Glomerular visceral epithelial cell (primary cell): Measurements from ENCODE around the gene RSPH1.
A peak's percentile ranks its signal among the peaks of the same experiment; 100 is the strongest.

Experiments
- DNase-seq: peaks from one replicate; pipeline ENCODE4 v3.0.0-alpha.2; 2016; ENCODE audit errors: extremely low spot score

Gene RSPH1

DNA sequence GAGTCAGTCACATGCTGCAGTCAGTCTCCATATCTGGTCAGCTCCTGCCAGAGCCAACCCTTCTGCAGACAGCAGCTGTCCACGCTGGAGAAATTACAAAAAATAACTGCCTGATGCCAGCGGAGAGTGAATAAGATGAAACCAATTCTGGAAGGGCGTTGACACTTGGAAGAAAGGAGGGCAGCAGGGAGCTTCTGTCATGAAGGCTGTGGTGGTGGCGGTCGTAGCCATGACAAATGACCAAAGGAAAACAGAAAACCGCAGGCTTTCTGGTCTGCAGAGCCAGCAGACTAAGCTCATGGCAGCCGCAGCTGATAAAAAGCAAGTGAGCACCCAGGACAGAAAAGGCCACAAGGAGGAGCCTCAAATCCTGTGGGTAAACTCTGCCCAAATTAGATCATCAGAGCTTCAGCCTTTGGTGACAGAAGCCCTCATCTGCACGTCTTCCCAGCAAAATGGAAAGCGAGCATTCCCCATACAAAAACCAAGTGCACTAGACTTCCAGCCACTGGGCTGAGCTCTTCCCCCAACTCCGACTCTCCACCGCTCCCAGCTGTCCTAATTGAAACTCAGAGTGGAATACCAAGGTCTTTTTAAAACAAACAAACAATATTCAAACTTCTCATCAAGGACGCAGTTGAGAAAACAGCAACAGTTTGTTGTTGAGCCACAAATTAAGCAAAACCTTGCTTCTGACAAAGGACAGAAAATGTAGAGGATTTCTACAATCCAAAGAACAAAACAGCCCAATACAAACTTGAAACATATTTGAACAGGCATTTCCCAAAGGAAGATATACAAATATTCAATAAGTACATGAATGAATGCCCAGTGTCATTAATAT, 28.7 kb downstream of the RSPH1 start:
- DNase-seq: no peak

DNA sequence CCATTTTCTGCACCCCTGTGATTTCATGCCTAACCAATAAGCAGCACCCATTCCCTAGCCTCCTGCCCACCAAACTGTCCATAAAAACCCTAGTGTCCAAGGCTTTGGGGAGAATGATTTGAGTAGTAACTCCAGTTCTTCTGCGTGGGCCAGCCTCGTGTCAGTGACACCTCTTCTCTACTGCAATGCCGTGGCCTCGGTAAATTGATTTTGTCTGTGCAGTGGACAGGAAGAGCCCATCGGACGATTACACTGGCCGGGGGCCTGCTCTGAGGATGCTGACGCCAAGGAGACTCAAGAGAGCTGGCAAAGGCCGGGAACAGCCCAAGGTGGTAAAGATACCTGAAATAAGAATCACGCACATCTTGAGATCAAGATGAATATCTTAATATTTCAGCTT, 29.3 kb downstream of the RSPH1 start:
- no peak for DNase-seq

DNA sequence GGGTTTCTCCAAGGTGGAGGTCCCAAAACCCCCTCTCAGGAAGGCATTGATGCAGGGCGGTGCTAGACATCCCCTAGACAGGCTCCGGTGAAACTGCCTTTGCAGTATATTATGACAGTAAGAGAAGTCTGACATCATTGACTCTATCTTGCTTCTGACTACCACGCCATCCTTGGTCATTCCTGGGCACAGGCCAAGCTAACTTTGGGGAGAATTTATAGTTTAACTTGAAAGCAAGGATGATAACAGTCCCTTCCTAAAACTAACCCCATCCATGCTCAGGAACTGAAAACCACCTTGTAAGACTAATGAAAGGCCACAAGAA, 30.3 kb downstream of the RSPH1 start:
- DNase-seq: no peak

DNA sequence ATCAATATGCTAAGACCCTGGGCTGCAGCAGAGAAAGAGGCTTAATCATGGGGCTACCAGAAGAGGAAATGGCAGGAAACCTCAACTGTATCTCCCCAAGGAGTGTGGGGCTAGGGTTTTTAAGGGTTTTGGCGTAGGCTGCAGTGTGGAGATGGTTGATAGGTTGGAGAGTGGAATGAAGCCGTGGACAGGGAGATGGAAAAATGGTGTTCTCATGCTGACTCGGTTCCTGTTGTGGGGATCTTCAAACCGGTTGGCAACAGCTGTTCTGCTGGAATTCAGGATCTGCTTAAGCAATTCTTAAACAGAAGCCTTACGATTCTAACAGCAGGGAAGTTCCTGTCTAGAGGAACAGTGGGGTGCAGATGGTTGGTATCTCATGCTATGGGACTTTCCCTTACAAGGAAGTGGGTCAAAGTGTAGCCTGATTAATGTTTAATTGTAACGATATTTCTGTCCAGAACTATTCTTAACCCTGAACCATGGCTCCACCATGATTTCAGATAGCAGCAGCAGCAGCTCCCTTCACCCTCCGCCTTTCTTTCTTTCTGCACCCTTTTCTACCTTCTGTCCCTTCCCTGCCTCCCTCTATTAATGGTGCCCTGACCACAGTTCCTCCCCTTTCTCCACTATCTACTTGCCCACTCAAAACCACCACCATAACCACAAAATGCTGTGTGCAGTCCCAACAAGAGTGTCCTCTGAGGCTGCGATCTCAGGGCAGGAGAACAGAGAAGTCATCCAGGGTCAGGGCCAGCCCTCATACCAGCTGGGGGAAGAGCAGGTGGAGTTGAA, 30.8 kb downstream of the RSPH1 start:
- DNase-seq: peak; percentile 33

DNA sequence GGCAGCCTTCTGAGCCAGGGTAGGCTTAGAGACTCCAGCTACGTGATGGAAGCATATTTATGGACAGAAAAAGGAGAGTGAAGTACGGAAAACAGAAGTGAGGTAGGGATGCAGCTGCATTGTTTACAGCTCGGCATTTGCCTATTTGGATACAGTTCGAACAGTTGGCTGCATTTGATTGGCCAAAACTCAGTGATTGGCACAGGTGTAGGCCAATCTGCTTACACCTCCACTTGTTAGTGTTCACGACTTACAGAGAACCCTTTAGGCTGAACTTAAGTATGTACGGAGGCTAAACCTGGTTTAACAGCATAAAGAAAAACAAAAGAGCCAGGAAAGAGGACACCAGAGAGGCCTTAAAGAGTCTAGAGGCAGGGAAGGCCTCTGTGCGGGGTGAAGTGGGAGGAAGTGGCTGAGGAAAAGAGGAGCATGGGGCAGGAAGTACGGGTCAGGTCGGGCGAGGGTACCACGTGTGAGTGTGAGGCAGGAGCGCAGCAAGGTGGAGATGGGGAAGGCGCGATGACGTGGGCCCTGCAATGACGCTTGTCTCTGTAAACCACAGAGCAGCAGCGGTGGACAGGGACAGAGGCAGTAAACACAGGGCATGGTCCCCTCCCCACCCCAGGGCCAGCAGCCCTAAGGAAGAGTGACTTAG, 32.0 kb downstream of the RSPH1 start:
- no peak for DNase-seq

DNA sequence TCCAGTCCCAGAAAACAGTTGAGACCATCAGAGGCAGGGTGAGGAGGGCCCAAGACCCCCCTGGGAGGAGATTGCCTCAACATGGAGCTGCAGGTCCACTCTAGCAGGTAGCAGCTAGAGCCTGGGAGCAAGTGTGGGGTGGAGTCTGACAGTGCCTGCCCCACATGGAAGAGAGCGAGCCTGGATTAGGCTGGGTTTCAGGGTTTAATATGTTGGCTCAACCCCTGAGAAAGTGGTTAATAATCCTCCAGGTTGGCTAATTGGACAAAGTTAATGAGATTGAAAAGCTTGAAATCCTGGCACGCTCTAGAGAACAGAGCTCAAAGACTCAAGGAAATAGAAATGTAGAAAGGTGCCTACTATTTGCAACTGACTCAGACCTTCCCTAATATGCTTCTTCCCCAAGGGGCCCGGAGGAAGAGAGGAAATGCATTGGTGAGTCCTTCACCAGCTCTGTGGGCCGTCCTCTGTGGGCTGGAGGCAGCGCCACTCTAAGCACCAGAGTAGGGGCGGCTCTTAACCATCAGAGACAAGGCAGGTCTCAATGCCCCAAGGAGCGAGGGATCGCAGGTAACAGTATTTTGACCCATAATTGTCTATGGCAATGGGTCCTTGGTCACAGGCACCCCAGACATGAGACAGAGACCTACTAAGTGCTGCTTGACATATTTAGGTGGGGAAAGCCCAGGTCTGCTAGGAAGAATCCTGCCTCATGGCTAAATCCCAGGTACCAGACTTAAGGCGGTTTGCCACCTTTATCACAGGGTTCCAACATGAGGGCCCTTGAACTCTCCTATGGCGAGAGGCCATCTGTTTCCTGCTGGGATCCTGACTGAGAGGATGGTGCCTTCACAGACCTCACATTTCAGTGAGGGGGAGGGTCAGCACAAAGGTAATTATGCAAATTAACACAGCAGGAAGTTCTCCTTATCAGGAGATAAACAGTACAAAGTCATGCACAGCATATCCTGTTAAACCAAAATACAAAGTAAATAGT, 33.8 kb downstream of the RSPH1 start:
- DNase-seq: no peak

DNA sequence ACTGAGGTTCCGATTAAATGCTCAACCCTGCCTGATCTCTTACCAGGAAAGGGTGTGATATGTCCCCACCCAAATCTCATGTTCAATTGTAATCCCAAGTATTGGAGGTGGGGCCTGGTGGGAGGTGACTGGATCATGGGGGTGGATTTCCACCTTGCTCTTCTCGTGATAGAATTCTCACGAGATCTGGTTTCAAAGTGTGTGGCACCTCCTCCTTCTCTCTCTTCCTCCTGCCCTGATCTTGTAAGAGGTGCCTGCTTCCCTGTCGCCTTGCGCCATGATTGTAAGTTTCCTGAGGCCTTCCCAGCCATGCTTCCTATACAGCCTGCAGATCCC, 34.9 kb downstream of the RSPH1 start:
- DNase-seq: no peak

DNA sequence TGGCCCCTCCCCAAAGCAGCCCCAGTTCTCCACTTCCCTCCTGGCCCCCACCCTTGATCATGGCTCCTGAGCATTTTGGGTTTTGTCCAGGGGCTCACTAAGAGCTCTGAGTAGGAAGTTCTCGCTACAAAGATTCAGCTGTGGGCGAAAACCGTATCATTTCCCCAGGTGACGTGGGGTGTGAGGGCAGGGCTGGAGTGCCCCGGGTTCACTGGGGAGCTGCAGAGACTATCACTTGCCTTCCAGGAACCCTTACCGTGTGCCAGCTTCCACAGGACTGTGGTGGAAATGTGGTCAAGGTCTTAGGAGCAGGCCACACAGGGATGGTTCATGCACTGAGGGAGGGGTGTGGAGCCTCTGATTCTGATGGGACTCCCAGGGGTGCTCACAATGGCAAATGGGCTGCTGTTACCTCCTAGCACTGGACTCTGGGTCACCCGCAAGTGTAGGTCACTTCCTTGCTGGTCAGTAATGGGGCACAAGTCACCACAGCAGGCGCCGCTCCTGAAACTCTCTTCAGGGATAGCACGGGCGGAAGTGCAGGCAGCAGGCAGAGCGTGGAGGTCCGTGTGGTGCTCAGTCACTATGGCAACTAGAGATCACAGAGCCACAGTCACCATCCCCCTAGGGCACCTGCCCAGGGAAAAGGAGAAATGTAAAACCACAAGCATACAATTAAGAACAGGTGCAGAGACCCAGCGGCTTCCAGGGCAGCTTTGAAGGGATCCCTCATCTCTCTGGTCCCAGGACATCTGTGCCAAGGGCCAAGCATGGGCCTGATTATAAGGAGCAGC, 35.4 kb downstream of the RSPH1 start:
- no peak for DNase-seq

DNA sequence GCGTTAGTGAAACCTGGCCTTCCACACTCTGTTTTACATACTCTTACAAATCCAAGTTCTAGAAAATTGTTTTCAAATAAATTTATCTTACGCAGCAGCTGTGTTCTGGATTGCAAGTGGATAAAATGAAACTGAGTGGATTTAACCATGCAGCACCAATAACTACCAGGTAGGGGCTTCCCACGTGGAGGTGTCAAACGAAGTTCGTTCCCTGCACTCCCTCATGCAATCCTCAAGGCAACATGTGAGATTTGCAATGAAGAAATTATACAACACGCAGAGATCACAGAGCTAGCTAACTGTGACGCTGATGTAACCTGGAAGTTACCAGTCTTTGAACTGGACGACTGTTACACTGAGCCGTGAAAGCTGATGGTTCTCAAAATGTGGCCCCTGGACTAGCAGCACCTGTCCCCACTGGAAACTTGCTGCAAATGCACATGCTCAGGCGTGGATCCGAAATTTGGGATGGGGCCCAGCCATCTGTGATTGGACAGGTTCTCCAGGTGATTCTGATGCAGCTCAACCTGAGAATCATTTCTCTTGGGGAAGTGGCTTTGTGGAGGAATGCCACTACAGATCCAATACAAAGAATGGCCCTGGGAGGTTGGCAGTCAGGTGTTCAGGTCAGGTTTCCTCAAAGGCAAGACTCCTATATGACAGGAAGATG, 36.3 kb downstream of the RSPH1 start:
- DNase-seq: no peak

DNA sequence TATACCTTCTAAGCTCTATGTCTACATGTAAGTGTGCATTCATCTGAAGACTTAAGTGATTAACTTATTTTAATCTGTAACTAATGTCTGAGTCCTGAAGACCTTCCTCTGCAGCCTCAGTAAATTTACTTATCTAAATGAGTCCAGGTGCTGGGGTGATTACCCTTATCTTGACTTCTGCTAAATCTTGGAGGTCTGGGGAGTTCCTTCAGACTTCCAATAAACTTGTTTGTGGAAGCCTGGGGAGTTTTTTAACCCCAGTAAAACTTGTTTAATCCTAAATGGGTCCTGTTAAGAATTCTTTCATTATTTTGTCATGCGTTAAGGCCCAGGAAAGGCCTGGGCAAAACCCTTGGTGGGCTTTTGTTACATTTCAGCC, 37.0 kb downstream of the RSPH1 start:
- no peak for DNase-seq

DNA sequence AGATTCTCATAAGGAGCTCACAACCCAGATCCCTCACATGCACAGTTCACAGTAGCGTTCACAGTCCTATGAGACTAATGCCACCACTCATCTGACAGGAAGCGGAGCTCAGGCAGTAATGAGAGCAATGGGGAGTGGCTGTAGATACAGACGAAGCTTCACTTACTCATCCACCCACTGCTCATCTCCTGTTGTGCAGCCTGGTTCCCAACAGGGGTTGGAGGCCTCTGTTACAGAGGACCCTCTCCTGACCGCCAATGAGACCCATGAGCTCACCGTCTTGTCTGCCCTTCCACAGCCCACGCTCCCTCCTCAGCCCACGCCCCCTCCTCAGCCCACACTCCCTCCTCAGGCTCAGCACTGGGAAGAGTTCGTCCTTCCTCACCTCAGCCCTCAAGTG, 39.6 kb downstream of the RSPH1 start:
- no peak for DNase-seq

DNA sequence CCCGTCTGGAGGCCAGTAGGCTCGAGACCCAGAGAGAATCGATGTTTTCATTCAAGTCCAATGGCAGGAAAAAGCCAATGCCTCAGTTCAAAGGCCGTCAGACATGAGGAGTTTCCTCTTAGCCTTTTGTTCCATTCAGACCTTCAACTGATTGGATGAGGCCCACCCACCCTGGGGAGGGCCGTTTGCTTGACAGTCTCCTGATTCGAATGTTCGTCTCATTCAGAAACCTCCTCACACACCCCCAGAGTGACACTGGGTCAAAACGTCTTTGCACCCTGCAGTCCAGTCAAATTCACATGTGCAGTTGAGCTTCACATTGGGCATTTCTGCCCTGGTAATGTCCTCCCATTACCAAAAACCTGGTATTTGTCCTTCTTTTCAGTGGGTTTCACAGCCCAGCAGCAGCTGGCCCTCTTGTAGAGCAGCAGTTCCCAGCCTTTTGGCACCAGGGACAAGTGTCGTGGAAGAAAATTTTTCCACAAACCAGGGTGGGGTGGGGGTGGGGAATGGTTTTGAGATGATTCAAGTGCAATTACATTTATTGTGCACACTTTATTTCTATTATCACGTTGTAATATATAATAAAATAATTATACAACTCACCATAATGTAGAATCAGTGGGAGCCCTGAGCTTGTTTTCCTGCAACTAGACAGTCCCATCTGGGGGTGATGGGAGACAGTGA, 40.1 kb downstream of the RSPH1 start:
- DNase-seq: no peak

DNA sequence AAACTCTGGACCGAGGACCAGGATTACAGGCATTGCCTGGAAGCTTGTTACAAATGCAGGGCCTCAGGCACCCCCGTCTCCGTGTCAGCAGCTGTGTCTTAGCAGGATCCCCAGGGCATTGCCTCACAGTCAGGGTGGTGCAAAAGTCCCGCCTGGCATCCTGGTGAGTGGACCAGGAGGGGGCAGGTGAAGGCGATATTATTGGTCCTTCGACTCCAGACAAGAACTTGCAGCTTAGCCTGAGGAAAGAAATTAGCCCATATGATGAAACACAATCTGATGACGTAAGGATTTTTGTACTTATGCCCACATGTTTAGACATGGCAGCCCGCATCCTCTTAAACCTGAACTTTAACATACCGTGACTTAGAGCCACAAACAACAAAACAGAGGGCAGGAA, 40.8 kb downstream of the RSPH1 start:
- DNase-seq: no peak

DNA sequence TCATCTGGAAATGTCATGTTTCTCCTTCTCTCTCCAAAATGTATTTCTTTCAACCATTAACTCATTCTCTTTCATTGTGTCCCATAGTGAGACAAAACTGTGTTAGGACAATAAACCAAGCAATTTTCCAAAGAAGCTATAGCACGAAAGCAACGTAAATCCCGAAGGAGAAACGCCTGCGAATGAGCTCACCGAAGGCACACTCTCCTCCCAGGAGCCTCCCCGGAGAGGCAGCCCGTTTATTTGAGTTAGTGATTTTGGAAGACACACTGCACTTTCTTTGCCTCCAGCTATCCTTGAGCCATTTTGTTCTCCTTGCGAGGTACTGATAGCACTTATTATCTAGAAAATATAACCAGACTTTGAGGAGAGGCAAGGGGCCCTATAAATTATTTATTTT, 41.2 kb downstream of the RSPH1 start:
- no peak for DNase-seq

DNA sequence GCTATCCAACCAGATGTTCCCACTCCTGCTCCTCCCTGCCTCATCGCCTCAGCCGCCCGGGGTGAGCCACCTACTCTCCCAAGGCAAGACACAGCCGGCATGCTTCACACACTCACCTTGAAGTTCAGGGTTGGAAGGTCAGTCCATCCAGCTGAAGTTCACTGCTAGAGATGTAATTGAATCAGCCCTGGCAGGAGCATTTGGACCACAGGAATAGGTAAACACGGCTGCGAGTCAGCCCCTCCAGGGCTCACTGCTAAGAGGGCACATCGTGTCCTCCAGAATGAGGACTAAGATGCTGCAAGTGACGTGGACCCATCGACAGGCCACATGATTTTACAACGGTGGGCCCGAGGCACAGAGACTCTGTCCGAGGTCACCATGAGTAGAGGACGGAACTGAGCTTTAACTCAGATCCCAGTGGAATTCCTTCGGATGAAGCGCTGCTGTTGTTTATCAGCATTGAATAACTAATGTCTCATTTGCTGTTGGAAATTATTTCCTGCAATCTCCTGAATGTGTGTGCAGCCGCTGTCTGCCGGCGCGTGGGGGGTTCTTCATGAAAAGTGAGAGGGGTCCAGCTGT, 41.9 kb downstream of the RSPH1 start:
- DNase-seq: no peak

DNA sequence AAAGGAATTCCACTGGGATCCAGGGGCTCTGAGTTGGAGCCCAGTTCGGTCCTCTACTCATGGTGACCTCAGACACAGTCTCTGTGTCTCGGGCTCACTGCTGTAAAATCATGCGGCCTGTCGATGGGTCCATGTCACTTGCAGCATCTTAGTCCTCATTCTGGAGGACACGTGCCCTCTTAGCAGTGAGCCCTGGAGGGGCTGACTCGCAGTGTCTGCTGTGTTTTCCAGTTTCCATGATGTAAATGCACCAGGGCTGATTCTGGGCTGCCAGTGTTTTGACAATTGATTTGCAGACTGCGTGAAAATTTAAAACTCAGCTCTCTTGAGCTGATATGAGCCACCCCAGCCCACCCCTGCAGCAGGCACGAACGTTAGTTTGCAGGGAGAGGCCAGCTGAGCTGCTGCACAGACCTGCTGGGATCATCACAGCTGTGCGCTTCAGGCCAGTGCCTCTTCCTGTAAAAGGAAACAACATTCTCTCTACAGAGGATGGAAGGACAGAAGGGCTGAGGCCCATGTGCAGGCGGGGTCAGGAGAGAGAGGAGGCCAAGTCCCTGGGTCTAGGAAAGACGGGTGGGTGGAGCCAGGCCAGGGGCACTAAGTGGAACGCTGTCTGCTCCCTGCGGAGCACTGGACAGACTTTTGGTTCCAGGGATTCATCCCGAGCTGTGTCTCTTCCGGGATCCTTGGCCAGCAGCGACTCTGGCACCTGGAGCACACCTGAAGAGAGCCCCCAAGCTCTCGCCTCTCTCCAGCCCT, 42.6 kb downstream of the RSPH1 start:
- no peak for DNase-seq

DNA sequence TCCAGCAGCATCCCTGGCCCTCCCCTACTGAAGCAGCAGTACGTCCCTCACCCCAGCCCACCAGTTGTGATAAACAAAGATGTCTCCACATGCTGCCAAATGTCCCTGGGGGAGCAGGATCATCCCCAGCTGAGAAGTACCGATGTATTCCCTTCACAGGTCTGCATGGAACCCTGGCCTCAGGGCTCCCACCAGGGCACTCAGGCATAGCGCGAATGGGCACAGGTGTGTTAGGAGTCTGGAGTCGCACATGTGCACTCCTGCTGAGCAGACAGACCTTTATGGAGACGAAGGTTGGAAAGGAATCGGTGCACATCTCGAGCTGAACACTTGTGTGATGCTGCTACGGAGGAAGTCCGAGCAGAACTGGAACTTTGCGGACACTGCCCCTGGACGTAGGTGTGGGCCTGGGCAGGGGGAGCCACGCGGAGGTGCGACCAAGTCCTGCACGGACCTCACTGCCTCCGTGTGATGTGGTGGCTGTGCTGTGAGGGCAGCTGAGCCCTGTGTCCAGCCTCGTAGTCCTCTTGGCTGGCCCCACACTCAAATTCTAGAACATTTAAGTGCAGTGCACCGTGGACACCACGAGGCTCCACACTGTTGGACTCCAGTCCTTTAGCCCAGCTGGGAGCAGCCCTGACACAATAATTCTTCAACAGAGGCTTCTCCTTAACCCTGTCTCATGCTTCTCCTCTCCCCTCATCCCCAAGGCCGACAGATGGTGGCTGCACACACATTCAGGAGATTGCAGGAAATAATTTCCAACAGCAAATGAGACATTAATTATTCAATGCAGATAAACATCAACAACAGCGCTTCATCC, 43.4 kb downstream of the RSPH1 start:
- DNase-seq: no peak

DNA sequence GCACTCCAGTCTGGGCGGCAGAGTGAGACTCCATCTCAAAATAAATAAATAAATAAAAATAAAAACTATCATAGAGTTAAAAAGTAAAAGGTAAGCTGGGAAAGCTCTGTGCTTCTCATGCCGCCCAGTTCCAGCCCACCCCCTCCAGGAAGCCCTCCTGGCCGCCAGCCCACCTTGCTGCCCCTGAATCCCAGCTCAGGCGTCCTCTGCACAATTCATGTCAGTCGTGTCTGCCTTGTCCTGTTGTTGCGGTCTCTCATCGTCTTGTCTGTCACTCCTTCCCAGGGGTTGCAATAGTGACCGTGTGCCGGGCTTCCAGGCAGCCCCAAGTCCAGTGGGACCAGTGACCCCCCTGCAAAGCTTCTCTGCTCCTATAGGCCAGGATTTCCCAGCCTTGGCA, 44.1 kb downstream of the RSPH1 start:
- DNase-seq: no peak
